T-helper 17 cell (primary cell): ENCODE data around the gene HS6ST3. TPM values are rescaled to one million over a fixed set of nuclear protein-coding genes. Genes with fewer than 3 reads are reported as not detected.

Experiments used
- ATAC-seq: fragments of 150-1000 bp; cut with Tn5 transposase; 2 replicates; pipeline ENCODE4 v1.10.0; 2021; ENCODE audit warnings: mild to moderate bottlenecking, moderate library complexity
- DNase-seq, 3 donors: peaks; one replicate each; pipeline versions ENCODE4 v3.0.0 to v3.0.0-alpha.2; 2020 to 2021
- H3K9me3 ChIP-seq: one replicate; pipeline ENCODE4 v1.7.0; 2013; ENCODE audit warnings: low read length, mild to moderate bottlenecking; ENCODE audit not compliant: control insufficient read depth, poor library complexity, severe bottlenecking
- H3K27ac Mint-ChIP-seq: one replicate; pipeline ENCODE4 v1.8.0; 2022; ENCODE audit warnings: mild to moderate bottlenecking, moderate library complexity, mixed read lengths
- H3K27me3 Mint-ChIP-seq: one replicate; pipeline ENCODE4 v1.8.0; 2022; ENCODE audit warnings: mixed read lengths
- H3K36me3 Mint-ChIP-seq: one replicate; pipeline ENCODE4 v1.8.0; 2022; ENCODE audit warnings: low read depth, mixed read lengths
- H3K4me1 Mint-ChIP-seq: one replicate; pipeline ENCODE4 v1.8.0; 2022; ENCODE audit warnings: mild to moderate bottlenecking, mixed read lengths
- H3K4me3 Mint-ChIP-seq: one replicate; pipeline ENCODE4 v1.8.0; 2022; ENCODE audit warnings: mild to moderate bottlenecking, moderate library complexity, mixed read lengths
- total RNA-seq, 4 donors: library from RNA in 2 of 4; stranded (reverse) in 2 of 4; gene quantifications; one replicate each; pipeline ENCODE4 v1.2.3 and lab custom pipeline; 2022 to 2026

HS6ST3 gene
- total RNA-seq, 2 donors from 2014 or later, result not detected

DNA sequence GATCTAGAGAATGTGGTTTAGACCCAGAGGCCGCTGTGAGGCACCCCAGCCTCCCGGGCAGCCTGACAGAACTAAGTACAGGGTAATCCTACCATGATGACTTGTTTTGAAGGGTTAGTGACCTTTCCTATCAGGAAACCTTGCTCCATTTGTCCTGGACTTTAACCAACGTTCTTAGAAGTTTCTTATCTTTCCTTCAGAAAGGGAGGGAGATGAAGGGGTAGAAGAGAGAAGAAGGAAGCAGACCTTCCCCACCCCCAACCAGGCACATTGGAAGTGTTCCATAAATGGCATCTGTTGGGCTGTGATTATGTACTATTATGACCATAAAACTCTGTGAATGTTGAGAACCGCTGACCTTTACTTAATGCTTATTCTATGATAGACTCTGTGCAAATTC, 720.2 kb downstream of the HS6ST3 start:
- H3K27ac Mint-ChIP-seq, result no peak overlapping the region
- DNase-seq, result no peak
- H3K4me1 Mint-ChIP-seq, result no peaks in the 10 kb centered on the region
- no peaks in the 10 kb centered on the region for H3K9me3 ChIP-seq
- H3K36me3 Mint-ChIP-seq, result no peaks in the 10 kb centered on the region
- H3K27me3 Mint-ChIP-seq, result no peaks in the 10 kb centered on the region
- no peak overlapping the region for H3K4me3 Mint-ChIP-seq
- no peak for ATAC-seq

DNA sequence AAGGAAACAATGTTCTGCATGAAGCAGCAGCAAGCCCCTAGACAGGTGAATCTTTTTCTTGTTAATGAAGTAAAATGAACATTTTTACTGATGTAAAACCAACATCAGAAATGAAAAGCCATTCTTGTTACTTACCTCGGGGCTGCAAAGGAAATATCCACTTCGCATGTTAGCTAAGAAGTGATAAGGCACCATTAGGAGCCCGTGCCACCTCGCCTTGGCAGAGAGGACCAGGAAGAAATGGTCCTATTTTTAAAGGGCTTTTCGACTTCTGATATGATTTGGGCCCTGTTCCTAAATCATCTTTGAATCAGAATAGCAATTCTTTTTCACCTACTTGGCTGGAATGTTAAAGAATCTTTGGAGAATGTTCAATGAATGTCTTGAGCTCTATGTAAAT, 721.1 kb downstream of the HS6ST3 start:
- no peaks in the 10 kb centered on the region for H3K9me3 ChIP-seq
- Mint-ChIP-seq H3K27me3 (no peaks in the 10 kb centered on the region), H3K4me1 (no peaks in the 10 kb centered on the region), H3K36me3 (no peaks in the 10 kb centered on the region), H3K4me3 (no peak overlapping the region), H3K27ac (no peak overlapping the region)
- DNase-seq, result no peak
- no peak for ATAC-seq

DNA sequence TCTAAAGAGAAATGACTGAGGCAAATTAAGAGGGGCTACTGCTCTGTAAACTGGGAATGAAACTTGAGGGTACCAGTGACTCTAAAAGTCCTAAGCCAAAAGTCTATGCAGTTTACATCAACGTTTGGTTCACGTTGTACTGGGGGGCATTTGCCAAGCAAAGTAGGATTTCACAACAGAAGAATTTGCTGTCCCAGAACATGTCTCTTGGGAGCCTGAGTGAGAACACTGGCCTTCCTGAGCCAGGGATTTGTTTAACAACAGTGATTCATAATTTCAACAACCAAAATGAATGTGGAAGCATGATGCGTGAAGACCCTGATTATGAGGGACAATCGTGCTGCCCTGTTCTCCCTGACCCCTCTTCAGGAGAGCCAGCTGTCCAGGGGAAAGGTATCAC, 726.4 kb downstream of the HS6ST3 start:
- no peaks in the 10 kb centered on the region for H3K4me1 Mint-ChIP-seq
- no peak overlapping the region for H3K4me3 Mint-ChIP-seq

DNA sequence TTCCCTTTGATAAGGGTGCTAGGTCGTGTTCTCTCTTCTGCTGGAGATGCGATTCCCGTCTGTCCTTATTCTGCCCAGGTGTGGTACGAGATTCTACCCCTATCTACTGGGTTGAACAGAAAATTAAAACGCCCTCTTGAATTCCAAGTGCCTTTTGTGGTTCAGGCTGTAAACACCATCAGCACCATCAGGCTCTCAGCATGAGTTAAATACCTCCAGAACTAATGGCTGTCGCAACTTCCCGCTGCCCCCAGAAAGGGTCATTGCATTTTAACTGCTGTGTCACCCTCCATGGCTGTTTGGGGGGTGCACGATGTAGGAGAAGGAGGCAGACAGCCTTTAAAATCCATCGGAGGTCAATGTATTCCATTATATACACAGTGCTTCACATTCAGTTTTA, 727.0 kb downstream of the HS6ST3 start:
- no peaks in the 10 kb centered on the region for H3K9me3 ChIP-seq
- Mint-ChIP-seq H3K4me3 (no peak overlapping the region), H3K27me3 (peaks cover 5% of the 10 kb centered on the region), H3K4me1 (no peaks in the 10 kb centered on the region), H3K36me3 (no peaks in the 10 kb centered on the region), H3K27ac (no peak overlapping the region)
- no peak for ATAC-seq
- DNase-seq, result no peak

More for the DNA sequence above, 726.4 kb downstream of the HS6ST3 start:
- no peak overlapping the region for H3K27ac Mint-ChIP-seq
- no peaks in the 10 kb centered on the region for H3K36me3 Mint-ChIP-seq
- no peaks in the 10 kb centered on the region for H3K9me3 ChIP-seq
- DNase-seq, result no peak
- ATAC-seq, result no peak
- peaks cover 5% of the 10 kb centered on the region for H3K27me3 Mint-ChIP-seq

DNA sequence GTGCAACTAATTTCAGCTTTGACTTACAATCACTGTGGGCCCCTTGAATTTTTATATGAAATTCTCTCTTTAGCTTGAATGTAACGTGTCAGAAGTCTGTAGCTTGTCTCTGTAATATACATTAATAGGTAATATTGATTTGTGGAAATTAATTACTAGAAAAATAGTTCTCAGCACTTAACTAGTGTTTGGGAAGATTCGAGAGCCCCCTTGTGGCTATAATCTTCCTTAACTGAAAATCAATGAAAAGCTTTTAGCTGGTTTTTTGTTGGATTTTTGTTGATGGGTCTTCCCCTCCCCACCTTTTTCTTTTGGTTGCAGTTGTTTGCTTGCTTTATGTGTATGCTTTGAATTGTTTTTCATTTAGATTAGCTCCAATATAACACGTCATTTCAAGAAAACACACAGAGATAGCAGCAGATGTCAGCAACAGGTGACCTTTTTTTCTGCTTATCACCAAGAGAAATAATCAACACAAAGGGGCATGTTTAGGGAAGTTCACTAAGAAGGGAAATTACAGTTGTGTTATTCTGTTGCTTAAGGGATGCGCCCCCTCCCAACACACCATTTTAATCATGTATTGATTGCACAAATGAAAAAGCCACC, 727.5 kb downstream of the HS6ST3 start:
- DNase-seq, result no peak
- H3K4me1 Mint-ChIP-seq, result no peaks in the 10 kb centered on the region
- H3K9me3 ChIP-seq, result no peaks in the 10 kb centered on the region
- no peaks in the 10 kb centered on the region for H3K36me3 Mint-ChIP-seq
- peaks cover 5% of the 10 kb centered on the region for H3K27me3 Mint-ChIP-seq
- no peak overlapping the region for H3K4me3 Mint-ChIP-seq
- H3K27ac Mint-ChIP-seq, result no peak overlapping the region
- no peak for ATAC-seq

DNA sequence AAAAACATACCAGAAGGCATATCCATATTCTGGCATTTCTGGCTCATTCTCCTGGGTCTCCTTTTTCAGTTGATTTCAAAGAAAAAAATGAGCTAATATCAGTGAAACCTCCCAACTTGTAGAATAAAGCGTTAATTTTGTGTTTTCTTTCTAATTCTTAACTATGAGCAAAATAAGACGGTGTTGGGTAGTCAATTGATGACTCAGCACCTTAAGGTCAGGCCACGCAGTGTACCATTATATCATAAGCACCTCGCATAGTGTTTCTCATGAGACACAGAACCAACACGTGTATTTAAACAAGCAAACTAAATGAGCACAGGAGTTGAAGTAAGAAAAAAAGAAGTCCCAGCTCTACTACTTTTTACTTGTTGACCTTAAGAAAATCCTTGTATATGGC, 729.5 kb downstream of the HS6ST3 start:
- H3K27me3 Mint-ChIP-seq, result peaks cover 5% of the 10 kb centered on the region
- no peaks in the 10 kb centered on the region for H3K9me3 ChIP-seq
- H3K36me3 Mint-ChIP-seq, result no peaks in the 10 kb centered on the region
- H3K4me3 Mint-ChIP-seq, result no peak overlapping the region
- no peaks in the 10 kb centered on the region for H3K4me1 Mint-ChIP-seq
- ATAC-seq (no peak), DNase-seq (no peak)
- no peak overlapping the region for H3K27ac Mint-ChIP-seq

DNA sequence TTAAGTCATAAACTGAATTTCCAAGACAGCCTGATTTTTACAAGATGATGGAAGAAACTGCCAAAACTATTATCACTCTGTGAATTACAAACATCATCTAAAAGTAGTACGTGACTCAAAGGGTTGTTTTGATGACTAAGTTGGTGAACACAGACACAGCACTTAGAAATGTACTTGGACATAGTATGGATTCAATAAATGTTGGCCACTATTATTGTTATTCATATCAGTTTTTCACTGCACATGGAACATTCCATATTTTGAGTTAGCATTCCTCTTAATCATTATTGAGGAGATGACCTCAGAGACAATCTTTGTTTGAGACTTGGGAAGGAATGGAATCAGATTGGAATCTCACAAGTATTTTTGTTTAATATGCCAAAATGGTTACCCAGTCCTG, 731.5 kb downstream of the HS6ST3 start:
- ATAC-seq (no peak), DNase-seq (no peak)
- peaks cover 5% of the 10 kb centered on the region for H3K27me3 Mint-ChIP-seq
- no peaks in the 10 kb centered on the region for H3K36me3 Mint-ChIP-seq
- no peak overlapping the region for H3K4me3 Mint-ChIP-seq
- no peaks in the 10 kb centered on the region for H3K4me1 Mint-ChIP-seq
- no peaks in the 10 kb centered on the region for H3K9me3 ChIP-seq
- no peak overlapping the region for H3K27ac Mint-ChIP-seq

DNA sequence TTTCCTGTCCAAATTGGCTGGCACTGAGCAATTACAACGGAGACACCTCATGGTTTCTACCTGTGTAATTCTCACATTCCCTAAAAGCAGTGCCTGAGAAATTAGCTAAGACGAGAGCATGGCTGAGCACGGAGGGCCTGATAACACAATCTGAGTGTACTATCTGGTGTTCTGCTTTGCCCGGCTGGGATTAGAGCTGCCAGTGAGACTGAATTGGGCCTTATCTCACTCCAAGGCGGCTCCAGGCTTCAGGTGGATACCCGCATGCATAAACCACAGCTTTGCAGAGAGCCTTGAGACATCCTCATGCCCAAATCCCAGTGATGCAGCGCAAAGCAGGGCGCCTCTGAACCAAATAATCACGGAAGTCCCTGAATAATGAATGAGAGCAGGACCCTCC, 732.1 kb downstream of the HS6ST3 start:
- H3K9me3 ChIP-seq, result no peaks in the 10 kb centered on the region
- no peaks in the 10 kb centered on the region for H3K4me1 Mint-ChIP-seq
- ATAC-seq, result no peak
- no peak overlapping the region for H3K4me3 Mint-ChIP-seq
- no peak overlapping the region for H3K27ac Mint-ChIP-seq
- H3K36me3 Mint-ChIP-seq, result no peaks in the 10 kb centered on the region
- peaks cover 5% of the 10 kb centered on the region for H3K27me3 Mint-ChIP-seq
- DNase-seq, result no peak

DNA sequence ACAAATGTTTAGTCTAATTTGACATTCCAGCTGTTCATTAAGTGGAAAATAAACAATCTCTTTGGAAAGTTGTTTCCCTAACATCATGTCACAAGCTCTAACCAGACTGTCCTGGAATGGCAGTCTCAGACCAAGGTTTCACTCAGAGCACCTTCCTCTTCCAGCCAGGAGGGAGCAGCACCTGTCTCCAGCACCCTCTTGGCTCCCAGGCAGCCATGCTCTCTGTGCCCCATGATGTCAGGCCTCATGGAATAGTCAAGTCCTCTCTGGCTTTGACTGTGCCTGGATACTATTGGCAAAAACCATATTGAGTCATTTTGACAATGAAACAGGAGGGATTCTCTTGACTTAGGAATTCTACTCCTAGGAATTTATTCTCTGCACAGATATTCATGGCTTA, 733.0 kb downstream of the HS6ST3 start:
- ATAC-seq (no peak), DNase-seq (no peak)
- Mint-ChIP-seq H3K27ac (no peak overlapping the region), H3K27me3 (peaks cover 5% of the 10 kb centered on the region), H3K4me1 (no peaks in the 10 kb centered on the region), H3K36me3 (no peaks in the 10 kb centered on the region), H3K4me3 (no peak overlapping the region)
- H3K9me3 ChIP-seq, result no peaks in the 10 kb centered on the region

DNA sequence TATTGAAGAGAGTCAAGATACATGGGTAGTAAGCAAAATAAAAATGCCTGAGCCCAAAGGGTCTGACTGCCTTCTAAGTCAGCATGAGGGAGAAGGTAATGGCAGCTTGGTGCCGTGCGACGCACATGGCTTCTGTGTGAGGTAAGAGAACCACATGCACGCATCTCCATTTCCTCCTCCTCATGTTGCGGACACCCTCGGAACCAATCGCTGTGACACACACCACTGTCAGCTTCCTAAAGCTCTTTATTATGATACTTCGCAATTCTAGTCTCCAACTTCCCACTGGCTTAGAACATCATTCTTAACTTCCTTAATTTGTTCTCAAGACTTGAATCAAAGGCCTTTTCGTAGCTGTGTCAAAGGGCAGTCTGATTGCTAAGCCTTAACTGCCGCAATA, 734.2 kb downstream of the HS6ST3 start:
- H3K4me1 Mint-ChIP-seq, result no peaks in the 10 kb centered on the region
- DNase-seq (no peak), ATAC-seq (no peak)
- no peaks in the 10 kb centered on the region for H3K36me3 Mint-ChIP-seq
- no peak overlapping the region for H3K27ac Mint-ChIP-seq
- H3K9me3 ChIP-seq, result no peaks in the 10 kb centered on the region
- no peaks in the 10 kb centered on the region for H3K27me3 Mint-ChIP-seq
- no peak overlapping the region for H3K4me3 Mint-ChIP-seq

DNA sequence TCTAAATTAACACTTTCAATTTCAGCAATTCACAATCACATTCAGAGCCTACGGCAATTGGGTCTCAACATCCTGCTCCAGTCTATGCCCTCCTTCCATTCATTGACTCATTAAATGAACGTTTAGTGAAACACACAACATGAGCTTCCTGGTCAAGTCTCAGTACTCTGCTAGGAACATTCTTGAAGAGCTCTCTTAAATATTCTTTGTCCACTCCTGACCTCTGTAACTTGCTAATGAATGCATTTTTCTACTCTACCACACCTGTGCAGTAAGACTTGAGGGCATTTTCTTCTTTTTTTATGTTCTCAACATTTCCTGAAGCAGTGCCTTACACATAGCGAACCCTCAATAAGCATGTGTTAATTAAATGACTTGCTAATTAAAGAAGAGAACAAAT, 735.7 kb downstream of the HS6ST3 start:
- no peaks in the 10 kb centered on the region for H3K9me3 ChIP-seq
- no peak overlapping the region for H3K27ac Mint-ChIP-seq
- H3K36me3 Mint-ChIP-seq, result no peaks in the 10 kb centered on the region
- H3K27me3 Mint-ChIP-seq, result no peaks in the 10 kb centered on the region
- H3K4me3 Mint-ChIP-seq, result no peak overlapping the region
- DNase-seq (no peak), ATAC-seq (no peak)
- H3K4me1 Mint-ChIP-seq, result no peaks in the 10 kb centered on the region

DNA sequence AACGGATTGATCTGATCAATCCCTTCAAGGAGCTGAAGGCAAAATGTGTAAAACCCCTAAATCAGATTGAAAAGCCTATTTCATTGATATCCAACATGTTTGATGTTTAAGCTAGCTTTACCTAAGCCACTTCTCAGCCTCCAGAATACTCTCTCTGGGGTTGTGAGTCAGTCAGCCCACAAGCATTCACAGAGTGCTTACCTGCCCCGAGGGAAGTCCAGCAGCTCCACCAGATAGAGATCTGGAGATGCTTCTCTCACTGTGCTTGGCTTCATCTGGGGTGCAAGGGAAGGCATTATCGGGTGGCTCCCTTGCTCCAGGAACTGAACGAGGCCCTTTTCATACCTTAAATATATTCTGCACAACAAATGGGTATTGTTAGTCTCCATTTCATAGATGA, 744.7 kb downstream of the HS6ST3 start:
- no peaks in the 10 kb centered on the region for H3K4me1 Mint-ChIP-seq
- H3K9me3 ChIP-seq, result no peaks in the 10 kb centered on the region
- no peak for DNase-seq
- H3K27ac Mint-ChIP-seq, result no peak overlapping the region
- H3K27me3 Mint-ChIP-seq, result no peaks in the 10 kb centered on the region
- no peak overlapping the region for H3K4me3 Mint-ChIP-seq
- no peak for ATAC-seq
- no peaks in the 10 kb centered on the region for H3K36me3 Mint-ChIP-seq

DNA sequence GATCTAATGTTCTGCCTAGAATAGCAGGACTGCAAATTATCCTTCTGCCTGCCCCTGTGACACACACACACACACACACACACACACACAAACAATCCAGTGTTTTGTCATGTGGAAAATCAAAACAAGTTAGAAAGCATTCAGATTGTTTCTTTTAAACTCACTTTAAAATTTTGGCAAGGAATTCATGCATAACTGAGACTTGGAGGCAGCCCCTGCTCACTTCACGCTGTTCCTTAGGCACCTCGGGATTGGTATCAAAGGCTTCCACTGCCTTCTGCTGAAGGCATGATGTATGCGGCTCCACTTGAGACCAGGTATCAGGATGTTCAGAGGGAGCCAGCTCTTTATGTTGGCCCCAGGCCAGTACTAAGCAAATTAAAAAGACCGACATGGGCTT, 745.6 kb downstream of the HS6ST3 start:
- Mint-ChIP-seq H3K27me3 (no peaks in the 10 kb centered on the region), H3K27ac (no peak overlapping the region), H3K4me1 (no peaks in the 10 kb centered on the region), H3K36me3 (no peaks in the 10 kb centered on the region), H3K4me3 (no peak overlapping the region)
- no peak for DNase-seq
- H3K9me3 ChIP-seq, result no peaks in the 10 kb centered on the region
- ATAC-seq, result no peak

DNA sequence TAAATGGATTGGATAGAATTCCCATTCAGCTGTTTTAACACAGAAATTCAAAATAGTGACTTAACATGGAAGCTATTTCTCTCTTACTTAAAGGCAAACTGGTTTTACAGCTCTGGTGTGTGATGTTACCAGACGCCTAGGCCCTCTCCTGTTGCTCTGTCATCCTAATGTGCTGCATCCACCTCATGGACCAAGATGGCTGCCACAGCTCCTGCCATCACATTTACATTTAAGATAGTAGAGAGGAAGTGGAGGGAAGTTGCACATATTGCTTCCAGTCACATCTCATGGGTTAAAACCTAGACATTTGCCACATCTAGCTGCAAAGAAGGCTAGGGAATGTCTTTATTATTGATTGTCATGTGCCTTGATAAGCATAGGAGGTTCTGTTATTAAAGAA, 746.8 kb downstream of the HS6ST3 start:
- H3K9me3 ChIP-seq, result no peaks in the 10 kb centered on the region
- H3K36me3 Mint-ChIP-seq, result no peaks in the 10 kb centered on the region
- DNase-seq (no peak), ATAC-seq (no peak)
- no peak overlapping the region for H3K4me3 Mint-ChIP-seq
- no peak overlapping the region for H3K27ac Mint-ChIP-seq
- H3K4me1 Mint-ChIP-seq, result no peaks in the 10 kb centered on the region
- H3K27me3 Mint-ChIP-seq, result no peaks in the 10 kb centered on the region
